Testis (tissue), 2 donors: Measurements from ENCODE around the gene ACSM5.

ENCODE experiments used
- POLR2A ChIP-seq: fragments of 450-650 bp; IDR thresholded peaks from one replicate; pipeline ENCODE4 v1.6.1; 2017; ENCODE audit warnings: antibody characterized with exemption, mild to moderate bottlenecking, moderate library complexity
- TF ChIP-seq, protein P1 (sequence below), 3 experiments: fragments of 450-650 bp in 2 of 3; fragments of 200-600 bp in 1 of 3; sonication (generic) in 1 of 3; IDR thresholded peaks; one replicate each; pipeline ENCODE4 v1.5.1; 2016 to 2019; ENCODE audit warnings: antibody characterized with exemption in 3 of 3, mild to moderate bottlenecking in 2 of 3, moderate library complexity in 1 of 3

DNA sequence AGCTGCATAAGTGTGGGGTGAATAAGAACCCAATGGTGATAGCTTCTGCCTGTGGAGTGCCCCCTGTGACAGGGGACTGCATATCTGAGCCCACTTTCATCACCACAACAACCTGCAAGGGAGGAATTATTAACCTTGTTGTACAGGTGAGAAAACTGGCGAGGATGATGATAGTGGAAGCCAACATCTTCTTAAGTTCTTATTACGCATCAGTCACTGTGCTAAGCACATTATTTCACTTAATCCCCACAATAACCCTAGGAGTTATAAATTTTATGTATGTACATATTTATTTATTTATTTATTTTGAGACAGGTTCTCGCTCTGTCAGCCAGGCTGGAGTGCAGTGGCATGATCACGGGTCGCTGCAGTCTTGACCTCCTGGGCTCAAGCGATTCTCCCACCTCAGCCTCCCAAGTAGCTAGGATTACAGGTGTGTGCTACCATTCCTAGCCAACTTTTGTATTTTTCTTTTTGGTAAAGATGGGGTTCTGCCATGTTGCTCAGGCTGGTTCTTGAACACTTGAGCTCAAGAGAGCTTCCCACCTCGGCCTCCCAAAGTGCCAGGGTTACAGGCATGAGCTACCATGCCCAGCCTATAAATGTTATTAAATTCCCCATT is 12.4 kb upstream of the ACSM5 start:
- TF ChIP-seq POLR2A, result no peak
- TF ChIP-seq, protein P1, sequence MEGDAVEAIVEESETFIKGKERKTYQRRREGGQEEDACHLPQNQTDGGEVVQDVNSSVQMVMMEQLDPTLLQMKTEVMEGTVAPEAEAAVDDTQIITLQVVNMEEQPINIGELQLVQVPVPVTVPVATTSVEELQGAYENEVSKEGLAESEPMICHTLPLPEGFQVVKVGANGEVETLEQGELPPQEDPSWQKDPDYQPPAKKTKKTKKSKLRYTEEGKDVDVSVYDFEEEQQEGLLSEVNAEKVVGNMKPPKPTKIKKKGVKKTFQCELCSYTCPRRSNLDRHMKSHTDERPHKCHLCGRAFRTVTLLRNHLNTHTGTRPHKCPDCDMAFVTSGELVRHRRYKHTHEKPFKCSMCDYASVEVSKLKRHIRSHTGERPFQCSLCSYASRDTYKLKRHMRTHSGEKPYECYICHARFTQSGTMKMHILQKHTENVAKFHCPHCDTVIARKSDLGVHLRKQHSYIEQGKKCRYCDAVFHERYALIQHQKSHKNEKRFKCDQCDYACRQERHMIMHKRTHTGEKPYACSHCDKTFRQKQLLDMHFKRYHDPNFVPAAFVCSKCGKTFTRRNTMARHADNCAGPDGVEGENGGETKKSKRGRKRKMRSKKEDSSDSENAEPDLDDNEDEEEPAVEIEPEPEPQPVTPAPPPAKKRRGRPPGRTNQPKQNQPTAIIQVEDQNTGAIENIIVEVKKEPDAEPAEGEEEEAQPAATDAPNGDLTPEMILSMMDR (IDR thresholded peaks at IDR 0.05), result no peak
